Effector memory CD8-positive, alpha-beta T cell (primary cell): Measurements from ENCODE around the gene FN3KRP.

Experiments used
- ATAC-seq: fragments of 150-1000 bp; cut with Tn5 transposase; replicated peaks from 2 replicates; pipeline ENCODE4 v1.10.0; 2021; ENCODE audit warnings: mild to moderate bottlenecking, moderate library complexity
- DNase-seq, 3 experiments: peaks; one replicate each; pipeline ENCODE4 v3.0.0; 2021
- H3K27ac Mint-ChIP-seq, 2 donors: one replicate each; pipeline ENCODE4 v1.8.0; 2022; ENCODE audit warnings: mild to moderate bottlenecking in 2 of 2, mixed read lengths in 2 of 2, moderate library complexity in 2 of 2
- H3K27me3 Mint-ChIP-seq, 2 donors: one replicate each; pipeline ENCODE4 v1.8.0; 2022; ENCODE audit warnings: mixed read lengths in 2 of 2
- H3K36me3 Mint-ChIP-seq: one replicate; pipeline ENCODE4 v1.8.0; 2022; ENCODE audit warnings: mild to moderate bottlenecking, moderate library complexity, mixed read lengths; ENCODE audit not compliant: insufficient read depth
- H3K4me1 Mint-ChIP-seq, 2 donors: one replicate each; pipeline ENCODE4 v1.8.0; 2022; ENCODE audit warnings: low read depth in 2 of 2, mixed read lengths in 2 of 2
- H3K4me3 Mint-ChIP-seq, 2 donors: one replicate each; pipeline ENCODE4 v1.8.0; 2022; ENCODE audit warnings: mild to moderate bottlenecking in 2 of 2, mixed read lengths in 2 of 2, moderate library complexity in 2 of 2
- H3K9me3 Mint-ChIP-seq, 2 donors: one replicate each; pipeline ENCODE4 v1.8.0; 2022; ENCODE audit warnings: mixed read lengths in 2 of 2

Gene FN3KRP

DNA sequence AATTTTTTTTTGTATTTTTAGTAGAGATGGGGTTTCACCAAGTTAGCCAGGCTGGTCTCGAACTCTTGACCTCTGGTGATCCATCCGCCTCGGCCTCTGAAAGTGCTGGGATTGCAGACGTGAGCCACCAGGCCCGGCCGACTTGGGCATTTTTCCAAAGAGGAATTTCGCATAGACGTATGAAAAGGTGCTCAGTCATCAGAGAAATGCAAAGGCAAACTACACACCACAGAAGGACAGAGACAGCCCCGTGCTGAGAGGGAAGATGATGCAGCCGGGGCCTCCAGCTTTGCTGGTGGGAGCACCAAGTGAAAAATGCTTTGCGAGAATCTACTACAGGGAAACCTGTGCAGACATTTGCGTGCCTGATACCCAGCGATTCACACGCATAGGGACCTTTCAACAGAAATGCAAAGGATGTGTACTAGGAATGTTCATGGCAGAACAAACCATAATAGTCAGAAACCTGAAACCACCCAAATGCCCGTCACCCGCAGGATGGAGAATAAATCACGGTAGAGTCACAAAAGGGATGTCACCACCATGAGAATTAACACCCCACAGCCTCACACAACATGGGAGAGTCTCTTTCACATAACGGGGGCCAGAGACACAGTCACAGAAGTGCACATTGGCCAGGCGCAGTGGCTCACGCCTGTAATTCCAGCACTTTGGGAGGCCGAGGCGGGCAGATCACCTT lies 23.2 kb upstream of the FN3KRP start:
- ATAC-seq: no peak
- no peak for DNase-seq
- H3K4me3 Mint-ChIP-seq: no peak overlapping the region
- no peaks in the 10 kb centered on the region for H3K27me3 Mint-ChIP-seq
- H3K9me3 Mint-ChIP-seq: peaks cover 0 to 2% of the 10 kb centered on the region in 2 donors
- no peak overlapping the region for H3K27ac Mint-ChIP-seq
- peaks cover 10% of the 10 kb centered on the region for H3K36me3 Mint-ChIP-seq
- peaks cover 3 to 7% of the 10 kb centered on the region in 2 donors for H3K4me1 Mint-ChIP-seq

DNA sequence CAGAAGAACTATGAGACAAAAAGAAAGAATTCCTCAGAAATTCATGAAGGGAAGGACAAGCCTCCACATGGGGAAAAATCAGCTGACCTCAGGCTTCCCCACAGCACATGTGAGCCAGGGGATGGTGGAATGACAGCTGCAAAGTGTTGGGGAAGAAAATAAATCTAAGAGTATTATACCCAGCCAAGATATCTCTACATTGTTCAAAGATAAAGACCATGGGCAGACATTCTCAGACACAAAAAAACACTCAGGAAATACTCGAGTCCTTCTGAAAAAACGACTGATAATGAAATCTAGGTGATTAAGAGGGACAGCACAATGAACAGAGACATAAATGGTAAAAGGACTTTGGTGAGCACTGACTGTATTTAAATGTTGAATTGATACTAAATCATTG lies 21.9 kb upstream of the FN3KRP start:
- H3K4me1 Mint-ChIP-seq: peaks cover 8 to 13% of the 10 kb centered on the region in 2 donors
- ATAC-seq (no peak), DNase-seq (no peak)
- H3K27ac Mint-ChIP-seq: no peak overlapping the region
- H3K4me3 Mint-ChIP-seq: no peak overlapping the region
- H3K9me3 Mint-ChIP-seq: peaks cover 0 to 2% of the 10 kb centered on the region in 2 donors
- H3K36me3 Mint-ChIP-seq: peaks cover 10% of the 10 kb centered on the region
- H3K27me3 Mint-ChIP-seq: no peaks in the 10 kb centered on the region

GRCh38 chr17:82696259-82696658 lies 20.2 kb upstream of the FN3KRP start:
- Mint-ChIP-seq H3K36me3 (peaks cover 10% of the 10 kb centered on the region), H3K4me3 (no peak overlapping the region), H3K4me1 (peaks cover 8 to 10% of the 10 kb centered on the region in 2 donors), H3K9me3 (peaks cover 0 to 2% of the 10 kb centered on the region in 2 donors), H3K27ac (no peak overlapping the region), H3K27me3 (no peaks in the 10 kb centered on the region)
- DNase-seq (no peak), ATAC-seq (no peak)

GRCh38 chr17:82696916-82697807 lies 19.3 kb upstream of the FN3KRP start:
- Mint-ChIP-seq H3K4me3 (peak overlapping the region; percentile 82 to 83), H3K36me3 (peaks cover 10% of the 10 kb centered on the region), H3K4me1 (peaks cover 8 to 10% of the 10 kb centered on the region in 2 donors), H3K27me3 (no peaks in the 10 kb centered on the region), H3K27ac (no peak overlapping the region), H3K9me3 (peaks cover 0 to 2% of the 10 kb centered on the region in 2 donors)
- ATAC-seq (no peak), DNase-seq (peak in 1 of 3 experiments; percentile 12)

DNA sequence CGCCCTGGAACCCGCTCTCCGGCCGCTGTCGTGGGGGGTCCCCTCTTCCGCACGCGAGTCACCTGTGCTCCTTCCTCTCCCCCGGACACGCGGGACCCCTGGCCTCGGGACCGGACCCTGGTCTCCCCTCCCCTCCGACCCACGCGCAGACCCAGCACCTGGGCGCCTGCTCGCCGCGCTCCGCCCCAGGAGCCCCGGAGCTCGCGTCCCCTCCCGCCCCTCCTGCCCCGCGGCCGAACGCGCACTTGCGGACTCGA lies 18.8 kb upstream of the FN3KRP start:
- DNase-seq (no peak), ATAC-seq (no peak)
- Mint-ChIP-seq H3K4me1 (peaks cover 8 to 10% of the 10 kb centered on the region in 2 donors), H3K9me3 (peaks cover 0 to 2% of the 10 kb centered on the region in 2 donors), H3K27me3 (no peaks in the 10 kb centered on the region), H3K27ac (no peak overlapping the region), H3K4me3 (peak overlapping the region; percentile 82 to 83), H3K36me3 (peaks cover 10% of the 10 kb centered on the region)

GRCh38 chr17:82698065-82698973 lies 18.2 kb upstream of the FN3KRP start, which contains the start of gene RAB40B:
RAB40B (minus strand) TSS chr17:82698698; CDS start chr17:82698596, 102 bp downstream.
- DNase-seq (peak; percentile 98), ATAC-seq (peak; percentile 96)
- peaks cover 8 to 10% of the 10 kb centered on the region in 2 donors for H3K4me1 Mint-ChIP-seq
- H3K4me3 Mint-ChIP-seq: peak within 1 kb of the TSS; percentile 82 to 83
- H3K9me3 Mint-ChIP-seq: peaks cover 0 to 2% of the 10 kb centered on the region in 2 donors
- no peaks in the 10 kb centered on the region for H3K27me3 Mint-ChIP-seq
- H3K27ac Mint-ChIP-seq: peak within 1 kb of the TSS in 1 of 2 donors; percentile 23
- peaks cover 5% of the 10 kb centered on the region for H3K36me3 Mint-ChIP-seq

DNA sequence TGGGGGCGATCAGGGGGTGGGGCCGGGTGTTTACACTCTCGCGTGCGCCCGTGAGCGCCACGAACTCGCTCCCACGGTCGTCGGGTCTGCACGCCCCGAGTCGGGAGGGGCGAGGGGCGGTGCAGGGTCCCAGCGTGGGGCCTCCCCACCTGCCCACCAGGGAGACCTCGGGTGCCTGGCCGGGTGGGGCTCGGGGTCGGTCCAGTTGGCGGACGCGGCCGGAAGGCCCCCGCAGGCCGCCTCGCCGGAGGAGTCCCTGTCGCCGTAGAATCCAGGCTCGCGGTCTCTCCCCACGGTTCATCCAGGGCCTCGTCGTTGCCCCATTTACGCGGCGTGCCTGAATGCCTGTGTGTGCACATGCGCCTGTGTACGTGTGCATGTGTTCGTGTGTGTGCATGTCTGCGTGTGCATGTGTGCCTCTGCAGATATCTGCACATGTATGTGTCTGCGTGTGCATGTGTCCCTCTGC lies 17.5 kb upstream of the FN3KRP start:
- DNase-seq: no peak
- H3K9me3 Mint-ChIP-seq: peaks cover 0 to 2% of the 10 kb centered on the region in 2 donors
- peaks cover 8 to 10% of the 10 kb centered on the region in 2 donors for H3K4me1 Mint-ChIP-seq
- peaks cover 0 to 3% of the 10 kb centered on the region in 2 donors for H3K27me3 Mint-ChIP-seq
- ATAC-seq: no peak
- H3K27ac Mint-ChIP-seq: peak overlapping the region in 1 of 2 donors; percentile 23
- peak overlapping the region; percentile 82 to 83 for H3K4me3 Mint-ChIP-seq
- peaks cover 5% of the 10 kb centered on the region for H3K36me3 Mint-ChIP-seq

DNA sequence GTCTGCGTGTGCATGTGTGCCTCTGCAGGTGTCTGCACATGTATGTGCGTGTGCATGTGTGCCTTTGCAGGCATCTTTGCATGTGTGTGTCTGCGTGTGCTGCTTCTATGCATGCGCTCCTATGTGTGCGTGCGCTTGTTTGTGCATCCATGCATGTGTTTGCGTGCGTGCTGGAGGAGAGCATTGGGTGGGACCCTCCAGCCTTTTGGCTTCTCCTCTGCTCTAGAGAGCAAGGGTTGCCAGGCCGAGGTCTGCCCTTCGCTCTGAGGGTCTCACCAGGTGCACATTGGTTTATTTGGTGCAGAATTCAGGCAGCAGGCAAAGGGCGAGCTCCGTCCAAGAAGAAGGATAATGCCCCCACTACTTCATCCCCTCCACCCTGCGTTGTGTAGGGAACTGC lies 17.0 kb upstream of the FN3KRP start:
- peaks cover 8 to 10% of the 10 kb centered on the region in 2 donors for H3K4me1 Mint-ChIP-seq
- no peak for ATAC-seq
- DNase-seq: no peak
- H3K4me3 Mint-ChIP-seq: peak overlapping the region; percentile 82 to 83
- peaks cover 0 to 7% of the 10 kb centered on the region in 2 donors for H3K27me3 Mint-ChIP-seq
- peak overlapping the region in 1 of 2 donors; percentile 23 for H3K27ac Mint-ChIP-seq
- peaks cover 5% of the 10 kb centered on the region for H3K36me3 Mint-ChIP-seq
- peaks cover 0 to under 1% of the 10 kb centered on the region in 2 donors for H3K9me3 Mint-ChIP-seq

DNA sequence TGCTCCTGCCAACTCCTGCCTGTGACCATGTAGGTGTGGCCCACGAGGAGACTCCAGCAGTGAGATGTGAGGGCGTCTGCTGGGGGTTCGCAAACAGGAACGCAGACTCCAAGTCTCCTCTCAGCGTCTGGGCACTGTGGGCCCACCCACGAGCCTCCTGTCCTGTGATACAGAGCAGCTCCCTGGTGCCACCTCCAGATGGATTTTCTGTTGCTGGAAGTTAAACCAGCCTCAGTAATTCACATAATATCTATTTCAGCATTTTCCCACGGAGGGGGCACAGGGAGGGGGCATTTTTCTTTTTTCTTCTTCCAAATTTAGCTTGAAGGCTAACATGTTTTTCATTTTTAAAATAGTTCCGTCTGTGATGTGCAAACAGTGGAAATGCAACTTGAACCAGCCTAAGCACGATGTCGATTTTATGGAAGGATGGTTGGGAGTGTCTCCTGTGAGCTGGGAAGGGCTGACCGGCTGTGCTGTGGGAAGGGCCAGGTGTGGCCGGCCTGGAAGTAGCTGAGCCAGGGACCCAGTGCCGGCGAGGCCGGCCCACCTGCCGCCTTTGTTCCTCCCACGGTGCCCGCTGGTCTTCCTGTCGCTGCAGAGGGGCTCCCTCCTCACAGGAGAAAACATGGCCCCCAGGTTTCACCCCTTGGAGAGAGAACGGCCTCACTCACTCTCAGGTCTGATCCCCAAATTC lies 14.1 kb upstream of the FN3KRP start:
- ATAC-seq (no peak), DNase-seq (no peak)
- Mint-ChIP-seq H3K27me3 (peaks cover 0 to 7% of the 10 kb centered on the region in 2 donors), H3K36me3 (peaks cover 1% of the 10 kb centered on the region), H3K4me3 (no peak overlapping the region), H3K4me1 (peaks cover 6 to 8% of the 10 kb centered on the region in 2 donors), H3K9me3 (no peaks in the 10 kb centered on the region), H3K27ac (no peak overlapping the region)

GRCh38 chr17:82703036-82703745 lies 13.3 kb upstream of the FN3KRP start:
- H3K9me3 Mint-ChIP-seq: no peaks in the 10 kb centered on the region
- no peak overlapping the region for H3K27ac Mint-ChIP-seq
- ATAC-seq: no peak
- H3K27me3 Mint-ChIP-seq: peaks cover 0 to 7% of the 10 kb centered on the region in 2 donors
- peaks cover 6 to 7% of the 10 kb centered on the region in 2 donors for H3K4me1 Mint-ChIP-seq
- no peaks in the 10 kb centered on the region for H3K36me3 Mint-ChIP-seq
- H3K4me3 Mint-ChIP-seq: no peak overlapping the region
- DNase-seq: no peak

DNA sequence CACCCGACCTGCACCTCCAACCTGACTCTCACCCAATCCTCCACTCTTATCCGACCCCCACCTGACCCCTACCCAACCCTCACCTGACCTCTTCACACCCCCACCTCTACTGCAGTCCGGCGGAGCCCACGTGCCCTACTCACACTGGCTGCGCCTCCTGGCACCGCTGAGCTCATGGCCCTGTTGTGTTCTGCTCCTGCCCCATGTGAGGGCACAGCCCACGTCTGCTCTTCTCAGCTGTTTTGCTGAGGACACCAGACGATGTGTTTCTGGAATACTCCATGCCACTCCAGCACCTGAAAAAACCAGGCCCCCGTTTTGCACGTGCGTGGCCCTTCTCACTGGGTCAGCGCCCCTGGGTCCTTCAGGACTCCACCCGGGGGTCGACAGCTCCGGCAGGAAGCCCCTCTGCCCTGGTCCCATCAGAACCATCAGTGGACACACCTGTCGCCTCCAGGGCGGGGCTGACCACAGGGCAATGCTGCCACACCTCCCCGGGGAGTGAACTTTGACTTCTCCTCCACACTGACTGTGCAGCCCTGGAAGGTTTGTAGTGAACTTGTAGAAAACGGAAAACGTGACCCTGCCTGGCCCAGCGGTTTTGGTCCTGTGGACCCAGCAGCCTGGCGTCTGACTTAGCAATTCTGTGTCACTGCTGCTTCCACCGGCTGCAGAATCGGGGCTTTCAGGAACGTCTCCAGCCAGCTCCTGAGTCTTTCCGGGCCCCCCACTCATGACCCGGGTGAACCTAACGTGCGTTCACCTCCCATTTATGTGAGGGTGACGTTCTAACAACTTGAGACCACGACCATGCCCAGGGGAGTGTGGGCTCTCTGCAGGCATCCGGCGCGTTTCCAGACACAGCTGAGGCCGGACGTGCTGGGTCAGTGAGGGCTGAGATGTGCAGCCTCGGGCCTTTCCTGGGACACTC lies 12.3 kb upstream of the FN3KRP start:
- DNase-seq: no peak
- Mint-ChIP-seq H3K36me3 (no peaks in the 10 kb centered on the region), H3K27me3 (peaks cover 0 to 7% of the 10 kb centered on the region in 2 donors), H3K4me3 (no peak overlapping the region), H3K9me3 (no peaks in the 10 kb centered on the region), H3K4me1 (peaks cover 3 to 5% of the 10 kb centered on the region in 2 donors), H3K27ac (no peak overlapping the region)
- no peak for ATAC-seq
